Measurements from ENCODE around the gene SCRN1.
A peak's percentile ranks its signal among the peaks of the same experiment; 100 is the strongest.

The SCRN1 gene

GRCh38 chr7:29890251-29890650, 99.3 kb downstream of the SCRN1 start:
- no peak for DNase-seq (ENCODE audit: low spot score)

DNA sequence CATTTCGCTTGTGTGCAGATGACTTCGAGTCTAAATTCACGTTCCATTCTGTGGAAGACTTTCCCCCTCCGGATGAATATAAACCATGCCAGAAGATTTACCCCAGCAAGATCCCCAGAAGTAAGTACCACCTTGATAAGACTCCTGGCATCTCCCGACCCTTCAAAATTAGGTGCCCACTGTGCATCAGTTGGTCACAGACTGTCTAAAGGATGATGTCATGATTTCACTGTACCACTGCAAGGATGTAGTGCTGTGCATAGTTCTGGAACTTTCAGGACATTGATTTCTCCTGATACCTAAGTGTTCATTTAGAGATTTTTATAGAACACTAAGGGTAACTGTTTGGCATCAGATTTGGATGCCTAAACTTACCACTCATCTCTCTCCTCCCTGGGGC, 100.3 kb downstream of the SCRN1 start:
- no peak for DNase-seq (ENCODE audit: low spot score)

DNA sequence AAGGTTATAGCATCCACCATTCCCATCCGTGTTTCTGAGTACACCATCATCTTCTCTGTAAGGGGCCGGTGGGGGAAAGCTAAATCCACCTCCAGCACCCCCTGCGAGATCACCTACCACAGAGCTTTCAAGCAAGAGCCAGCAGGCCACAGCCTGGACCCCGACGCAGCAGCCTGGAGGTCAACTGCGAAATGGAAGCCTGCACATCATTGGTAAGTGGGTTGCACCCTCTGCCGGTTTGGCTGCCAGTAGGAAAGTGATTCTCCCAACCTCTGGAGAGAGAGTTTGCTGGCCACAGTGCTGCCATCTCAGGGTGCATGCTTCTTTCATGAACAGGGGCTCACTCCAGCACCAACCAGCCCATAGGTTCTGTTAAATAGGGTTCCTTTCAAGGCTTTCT, 101.6 kb downstream of the SCRN1 start:
- DNase-seq (ENCODE audit: low spot score), result no peak

- DNase-seq (ENCODE audit: low spot score), result no peak
These were observed 102.8 kb downstream of the SCRN1 start for GRCh38 chr7:29886827-29887226.

DNA sequence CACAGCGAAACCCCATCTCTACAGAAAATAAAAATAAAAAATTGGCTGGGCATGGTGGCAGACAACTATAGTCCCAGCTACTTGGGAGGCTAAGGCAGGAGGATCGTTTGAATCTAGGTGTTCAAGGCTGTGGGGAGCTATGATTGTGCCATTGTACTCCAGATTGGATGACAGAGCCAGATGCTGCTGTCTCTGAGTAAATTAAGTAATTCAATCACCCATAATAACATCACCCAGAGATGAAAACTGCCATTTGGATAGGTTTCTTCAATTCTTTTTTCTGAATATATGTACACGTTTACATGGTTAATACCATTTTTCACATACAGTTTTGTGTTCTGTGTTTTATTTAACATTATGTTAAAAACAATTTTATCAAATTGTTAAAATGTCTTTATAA, 104.0 kb downstream of the SCRN1 start:
- DNase-seq (ENCODE audit: low spot score), result no peak

DNA sequence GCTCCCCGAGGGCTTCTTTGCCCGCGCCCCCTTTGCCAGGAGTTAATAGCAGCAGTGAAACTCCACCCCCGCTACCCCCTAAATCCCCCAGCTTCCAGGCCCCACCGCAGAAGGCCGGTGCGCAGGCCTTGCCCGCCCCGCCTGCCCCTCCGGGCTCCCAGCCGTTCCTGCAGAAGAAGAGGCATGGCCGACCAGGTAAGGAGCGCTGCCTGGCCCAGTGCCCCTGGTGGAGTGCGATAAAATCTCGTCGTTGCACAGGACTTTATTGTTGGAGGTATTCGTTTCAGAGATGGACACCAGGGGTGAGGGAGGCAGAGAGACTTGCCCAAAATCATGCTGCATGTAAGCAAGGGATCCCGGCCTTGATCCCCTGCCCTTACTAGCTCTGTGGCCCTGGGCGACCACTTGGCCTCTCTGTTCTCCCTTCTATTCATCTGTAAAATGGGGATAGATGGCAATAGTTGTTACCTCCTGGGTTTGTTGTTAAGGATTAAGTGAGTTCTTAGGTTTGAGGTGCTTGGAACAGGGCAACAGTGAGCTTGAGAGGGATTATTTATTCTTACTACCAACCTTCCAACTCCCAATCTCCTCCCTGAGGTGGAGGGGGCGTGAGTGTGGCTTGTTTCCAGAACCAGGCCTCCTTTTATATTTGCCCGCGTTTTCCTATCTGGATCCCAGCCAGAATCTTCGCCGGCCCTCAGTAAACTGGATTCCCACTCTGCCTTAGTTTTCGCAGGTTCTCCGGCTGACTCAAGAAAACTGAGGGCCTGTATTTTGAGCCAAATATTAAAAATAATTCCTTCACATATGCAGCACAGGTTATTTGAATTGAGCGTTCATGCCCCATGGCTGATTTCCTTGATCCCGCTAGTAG, 105.0 kb downstream of the SCRN1 start:
- DNase-seq (ENCODE audit: low spot score), result peak; percentile 67

- peak; percentile 73 for DNase-seq (ENCODE audit: low spot score)
These were observed 105.9 kb downstream of the SCRN1 start for GRCh38 chr7:29883462-29884398.

DNA sequence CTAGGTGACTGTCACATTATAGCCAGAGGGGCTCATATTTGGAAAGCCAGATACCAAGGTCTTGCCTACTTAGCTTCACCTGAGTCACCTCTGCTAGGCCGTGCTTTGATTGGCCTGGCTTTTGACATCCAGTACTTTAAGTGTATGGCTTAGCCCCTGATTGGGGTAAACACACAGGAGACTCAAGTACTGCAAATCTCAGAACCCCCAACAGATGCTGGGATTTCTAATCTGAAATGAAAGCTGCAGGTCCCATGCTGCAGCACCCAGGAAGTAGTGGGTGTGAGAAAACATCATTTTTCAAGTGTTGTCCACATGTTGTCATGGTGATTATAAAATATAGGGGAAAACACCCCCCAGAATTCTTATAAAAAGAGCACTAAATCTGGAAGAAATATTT, 107.1 kb downstream of the SCRN1 start:
- no peak for DNase-seq (ENCODE audit: low spot score)

- peak; percentile 52 for DNase-seq (ENCODE audit: low spot score)
These were observed 107.9 kb downstream of the SCRN1 start for GRCh38 chr7:29881724-29882123.

DNA sequence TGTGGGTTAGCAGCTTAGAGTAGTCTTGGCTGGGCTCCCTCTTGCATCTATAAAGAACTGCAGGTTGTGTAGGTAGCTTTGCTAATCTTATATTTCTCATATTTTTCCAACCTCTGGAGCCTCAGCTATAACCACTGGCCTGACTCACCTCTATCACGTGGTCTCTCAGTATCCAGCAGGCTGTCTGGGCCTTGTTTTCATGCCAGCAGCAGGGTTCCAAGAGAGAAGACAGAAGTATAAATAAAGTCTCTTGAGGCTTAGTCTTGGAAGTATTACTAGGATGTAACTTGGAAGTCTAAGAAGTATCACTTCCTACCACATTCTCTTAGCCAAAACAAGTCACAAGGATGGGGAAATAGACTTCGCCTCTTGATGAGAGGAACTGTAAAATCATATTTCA, 110.0 kb downstream of the SCRN1 start:
- DNase-seq (ENCODE audit: low spot score), result no peak

DNA sequence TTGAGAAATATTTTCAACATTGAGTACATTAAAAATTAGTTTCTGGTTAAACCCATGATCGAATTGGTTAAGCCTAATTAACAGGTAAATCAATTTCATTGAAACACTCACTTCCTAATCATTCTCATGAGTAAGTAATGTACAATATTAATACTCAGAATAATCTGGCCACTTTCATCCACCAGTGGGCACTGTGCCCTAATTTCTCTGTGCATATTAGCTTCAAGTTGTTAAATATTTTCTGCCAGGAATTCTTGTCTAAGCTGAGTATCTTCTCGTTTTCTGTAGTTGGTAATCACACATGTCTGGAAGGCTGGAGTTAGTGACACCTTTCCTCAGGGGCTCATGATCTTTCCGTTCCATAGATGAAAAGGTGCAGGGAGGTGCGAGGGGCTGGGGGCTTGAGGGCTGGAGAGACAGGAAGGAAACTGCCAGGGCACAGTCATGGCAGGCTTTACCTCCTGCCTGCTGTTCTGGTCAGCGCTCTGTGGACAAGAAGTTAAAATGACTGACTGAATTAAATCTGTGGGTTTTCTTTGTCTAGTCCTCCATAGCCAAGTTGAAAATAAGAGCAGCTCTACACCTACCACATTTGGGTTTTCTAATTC, 111.4 kb downstream of the SCRN1 start:
- DNase-seq (ENCODE audit: low spot score), result no peak

DNA sequence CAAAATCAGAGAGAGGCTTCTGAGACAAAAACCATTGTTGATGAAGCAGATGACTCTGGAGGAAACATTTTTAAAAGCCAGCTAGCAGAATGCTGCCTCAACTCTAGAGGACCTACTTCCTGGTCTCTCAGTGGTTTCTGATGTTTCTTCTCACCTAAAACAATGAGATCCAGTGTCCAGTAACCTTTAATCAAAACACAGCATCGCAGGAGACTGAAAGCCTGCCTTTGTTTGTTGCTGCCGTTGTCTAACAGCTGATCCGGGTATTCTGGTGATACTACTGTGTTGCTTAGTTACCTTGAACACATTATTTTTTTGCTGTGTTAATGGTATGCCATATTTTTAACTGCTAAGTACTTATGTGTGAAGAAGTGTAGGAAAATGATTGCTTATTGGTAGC, 112.4 kb downstream of the SCRN1 start:
- DNase-seq (ENCODE audit: low spot score), result no peak

DNA sequence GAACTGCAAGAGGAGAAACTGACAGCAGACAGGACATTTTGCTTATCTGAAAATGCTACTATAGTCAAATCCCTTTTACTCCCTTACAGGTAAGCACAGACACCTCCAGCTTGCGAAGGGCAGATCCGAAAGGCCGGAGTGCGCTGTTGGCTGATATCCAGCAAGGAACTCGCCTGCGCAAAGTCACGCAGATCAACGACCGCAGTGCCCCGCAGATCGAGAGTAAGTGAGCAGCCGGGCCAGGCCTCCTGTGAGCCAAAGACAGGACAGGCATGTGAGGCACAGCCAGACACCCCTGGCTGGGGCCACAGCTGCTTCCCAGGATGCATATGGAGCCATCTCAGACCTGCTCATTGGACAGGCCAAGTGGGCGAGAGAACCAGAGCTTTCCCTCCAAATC, 113.9 kb downstream of the SCRN1 start:
- DNase-seq (ENCODE audit: low spot score), result no peak

DNA sequence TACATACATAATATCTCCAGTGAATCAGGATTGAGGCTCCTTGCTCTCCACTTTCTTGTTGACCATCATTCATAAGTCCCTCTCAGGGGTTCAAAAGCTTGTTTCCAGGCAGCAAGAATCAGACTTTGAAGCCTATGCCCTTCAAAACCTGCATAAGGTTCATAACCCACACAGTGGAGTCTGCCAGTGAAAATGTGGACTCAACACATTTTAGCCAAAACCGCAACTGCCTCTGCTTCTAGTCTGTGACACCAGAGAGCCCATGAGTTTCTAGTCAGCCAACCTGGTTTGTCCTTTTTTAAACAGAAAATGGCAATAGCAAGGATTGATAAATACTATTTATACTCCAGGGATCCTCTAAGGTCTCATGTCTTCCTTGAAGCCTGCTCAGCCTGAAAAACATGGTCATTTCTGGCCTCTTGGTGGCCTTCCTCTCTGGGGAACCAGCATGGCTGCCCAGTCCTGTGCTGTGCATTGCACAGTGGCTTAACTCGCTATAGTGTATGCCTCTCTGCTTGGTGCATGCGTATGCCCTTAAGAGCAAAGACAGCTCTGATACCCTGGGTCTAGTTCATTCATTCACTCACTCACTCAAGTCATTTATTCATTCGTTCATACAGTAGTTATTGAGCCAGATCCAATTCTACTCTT, 115.8 kb downstream of the SCRN1 start:
- DNase-seq (ENCODE audit: low spot score), result no peak

DNA sequence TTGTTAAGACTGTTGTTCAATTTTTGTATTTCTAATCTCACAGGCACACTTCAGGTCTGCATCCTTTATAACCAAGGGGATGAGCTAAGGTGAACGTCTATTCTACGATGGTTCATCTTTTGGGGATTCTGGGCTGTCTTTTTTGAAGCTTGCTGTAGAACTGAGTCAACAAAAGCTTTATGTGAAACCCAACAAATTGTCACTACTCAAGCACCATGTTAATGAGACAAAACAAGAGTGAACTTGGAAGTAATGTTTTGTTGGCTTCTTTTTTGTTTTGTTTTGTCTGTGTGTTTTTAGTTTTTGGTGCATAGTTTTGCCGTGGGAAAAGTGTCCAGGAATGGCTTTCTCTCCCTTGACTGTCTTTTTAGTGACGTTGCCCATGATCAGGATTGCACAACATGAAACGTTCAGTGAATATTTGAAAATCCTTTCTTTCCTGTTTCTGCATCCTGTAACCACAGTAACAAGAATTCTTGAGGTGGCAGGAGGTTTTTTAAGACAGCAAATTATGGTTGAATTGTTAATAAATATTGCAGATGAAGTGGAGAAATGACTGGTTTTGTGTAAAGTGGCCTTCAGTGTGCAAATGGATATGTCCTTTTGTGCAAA, 117.7 kb downstream of the SCRN1 start:
- no peak for DNase-seq (ENCODE audit: low spot score)
